Prostate gland (tissue), 2 donors: ENCODE results near the gene CBX6. TPM values are rescaled to one million over a fixed set of nuclear protein-coding genes. Genes with fewer than 3 reads are reported as not detected.

ENCODE experiments used
- DNase-seq: peaks from one replicate; pipeline ENCODE4 v3.0.0-alpha.2; 2019; ENCODE audit warnings: low spot score
- H3K27ac ChIP-seq, 2 donors: fragments of 200-600 bp; sonication (generic); 2 replicates each; pipeline ENCODE4 v1.5.1; 2017 to 2019
- H3K27me3 ChIP-seq: fragments of 200-600 bp; sonication (generic); replicated peaks from 2 replicates; pipeline ENCODE4 v1.5.1; 2019; ENCODE audit not compliant: insufficient read depth
- H3K36me3 ChIP-seq, 2 donors: fragments of 200-600 bp; sonication (generic); 1 replicate in 1 of 2; 2 replicates in 1 of 2; pipeline versions ENCODE4 v1.5.1 to v1.8.1; 2017 to 2019
- H3K4me1 ChIP-seq: fragments of 200-600 bp; sonication (generic); replicated peaks from 2 replicates; pipeline ENCODE4 v1.5.1; 2019
- H3K4me3 ChIP-seq, 2 donors: fragments of 200-600 bp; sonication (generic); 2 replicates each; pipeline ENCODE4 v1.5.1; 2017 to 2019
- H3K9me3 ChIP-seq: fragments of 200-600 bp; sonication (generic); 2 replicates; pipeline ENCODE4 v1.5.1; 2017
- POLR2A ChIP-seq: fragments of 450-650 bp; IDR thresholded peaks from one replicate; pipeline ENCODE4 v1.6.1; 2016; ENCODE audit warnings: antibody characterized with exemption, mild to moderate bottlenecking
- POLR2AphosphoS5 ChIP-seq: sonication (generic); formaldehyde crosslinking; IDR thresholded peaks from one replicate; pipeline ENCODE4 v1.6.1; 2017; ENCODE audit warnings: antibody characterized with exemption
- WGBS: methylation state at CpG from one replicate; pipeline ENCODE4 v1.1.5; 2018; 5-methylcytosine and 5-hydroxymethylcytosine counted together
- intact Hi-C: fragments of 100-400 bp; cut with DNase I; formaldehyde crosslinking; loops from one replicate; pipeline ENCODE4 v1.14.2; 2022
- total RNA-seq, 2 donors: library from RNA; depleted of rRNA; stranded (reverse); fragments of >200 nt; gene quantifications; one replicate each; pipeline ENCODE4 v1.1.0, GENCODE V29; 2016
- TF ChIP-seq, protein P1 (sequence below), 4 experiments: fragments of 200-600 bp in 2 of 4; fragments of 450-650 bp in 2 of 4; sonication (generic) in 2 of 4; IDR thresholded peaks; 1 replicate in 3 of 4; 2 replicates in 1 of 4; pipeline ENCODE4 v1.5.1; 2016 to 2019; ENCODE audit warnings: antibody characterized with exemption in 4 of 4, mild to moderate bottlenecking in 2 of 4, moderate library complexity in 2 of 4

Gene CBX6
- total RNA-seq, 2 donors from 2014 or later: 39.9 to 56.2 TPM

DNA sequence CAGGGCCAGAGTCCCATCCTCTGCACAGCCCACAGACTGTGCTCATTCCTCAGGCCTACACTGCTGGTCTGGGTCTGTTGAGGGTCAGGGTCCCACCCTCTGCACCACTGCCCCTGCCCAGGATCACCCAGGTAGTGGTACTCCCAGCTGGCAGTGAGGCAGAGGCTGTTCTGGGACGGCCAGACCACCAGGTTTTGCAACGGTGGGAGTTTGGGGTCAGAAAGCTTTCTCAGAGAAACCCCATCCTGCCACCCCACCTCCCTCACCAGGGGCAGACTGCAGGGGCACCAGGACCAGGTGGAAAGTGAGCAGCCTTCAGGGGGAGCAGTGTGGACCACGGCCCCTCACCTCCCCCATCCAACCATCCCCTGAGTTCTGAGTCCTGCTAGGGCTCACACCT is 39.0 kb downstream of the CBX6 start:
- no peak for DNase-seq
- 50% methylated on average over 1 of the region's 3 CpGs for WGBS

DNA sequence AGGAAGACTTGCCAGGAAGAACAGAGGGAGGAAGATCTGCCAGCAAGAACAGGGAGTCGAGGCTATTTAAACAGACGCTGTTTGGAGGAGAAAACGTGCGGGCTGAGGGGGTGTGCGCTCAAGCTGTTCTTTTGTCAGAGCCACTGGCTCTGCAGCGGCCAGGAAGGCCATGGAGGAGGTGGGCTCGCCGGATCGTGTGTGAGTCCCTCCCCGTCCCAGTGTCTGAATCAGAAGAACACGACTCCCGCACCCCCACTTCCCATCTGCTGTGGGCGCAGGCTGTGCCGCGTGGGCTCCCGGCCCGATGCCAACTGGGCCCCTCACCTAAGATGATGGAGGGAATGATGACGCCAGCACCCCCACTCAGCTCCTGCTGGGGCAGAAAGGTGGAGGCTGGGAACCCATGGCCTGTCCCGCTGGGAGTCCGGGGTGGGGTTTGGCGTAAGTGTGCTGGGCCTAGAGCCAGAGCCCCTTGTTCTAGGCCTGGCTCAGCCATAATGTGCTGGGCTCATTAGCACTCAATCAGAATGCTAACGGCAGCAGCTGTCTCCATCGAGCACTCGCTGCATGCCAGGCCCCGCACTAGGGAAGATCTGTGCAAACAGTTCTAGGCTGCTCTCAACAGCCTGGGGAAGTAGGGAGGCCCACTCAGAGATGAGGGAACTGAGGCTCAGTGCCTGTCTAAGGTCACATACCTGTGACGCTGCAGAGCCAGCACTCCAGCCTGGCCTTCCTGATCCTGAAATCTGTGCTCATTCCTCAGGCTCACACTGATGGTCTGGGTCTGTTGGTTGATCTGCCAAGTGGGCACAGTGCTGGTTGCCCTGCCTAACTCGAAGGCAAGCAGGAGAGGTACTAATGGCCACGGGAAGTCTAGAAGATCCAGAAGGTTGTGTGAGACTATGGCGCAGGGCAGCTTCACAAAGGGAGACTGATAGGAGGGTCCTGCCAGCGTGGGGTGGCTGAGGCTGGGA is 39.7 kb downstream of the CBX6 start:
- Histone ChIP-seq H3K4me3 (no peak overlapping the region), H3K4me1 (no peaks in the 10 kb centered on the region), H3K27ac (no peak overlapping the region), H3K9me3 (no peaks in the 10 kb centered on the region), H3K36me3 (no peaks in the 10 kb centered on the region), H3K27me3 (no peaks in the 10 kb centered on the region)
- TF ChIP-seq POLR2AphosphoS5: no peak
- TF ChIP-seq, protein P1, sequence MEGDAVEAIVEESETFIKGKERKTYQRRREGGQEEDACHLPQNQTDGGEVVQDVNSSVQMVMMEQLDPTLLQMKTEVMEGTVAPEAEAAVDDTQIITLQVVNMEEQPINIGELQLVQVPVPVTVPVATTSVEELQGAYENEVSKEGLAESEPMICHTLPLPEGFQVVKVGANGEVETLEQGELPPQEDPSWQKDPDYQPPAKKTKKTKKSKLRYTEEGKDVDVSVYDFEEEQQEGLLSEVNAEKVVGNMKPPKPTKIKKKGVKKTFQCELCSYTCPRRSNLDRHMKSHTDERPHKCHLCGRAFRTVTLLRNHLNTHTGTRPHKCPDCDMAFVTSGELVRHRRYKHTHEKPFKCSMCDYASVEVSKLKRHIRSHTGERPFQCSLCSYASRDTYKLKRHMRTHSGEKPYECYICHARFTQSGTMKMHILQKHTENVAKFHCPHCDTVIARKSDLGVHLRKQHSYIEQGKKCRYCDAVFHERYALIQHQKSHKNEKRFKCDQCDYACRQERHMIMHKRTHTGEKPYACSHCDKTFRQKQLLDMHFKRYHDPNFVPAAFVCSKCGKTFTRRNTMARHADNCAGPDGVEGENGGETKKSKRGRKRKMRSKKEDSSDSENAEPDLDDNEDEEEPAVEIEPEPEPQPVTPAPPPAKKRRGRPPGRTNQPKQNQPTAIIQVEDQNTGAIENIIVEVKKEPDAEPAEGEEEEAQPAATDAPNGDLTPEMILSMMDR (IDR thresholded peaks at IDR 0.05): no peak
- TF ChIP-seq POLR2A: no peak
- DNase-seq: no peak
- 78% methylated on average over 23 of the region's 30 CpGs for WGBS
- intact Hi-C loops: no loop called here

More for the DNA sequence above, 39.0 kb downstream of the CBX6 start:
- intact Hi-C loops: no loop called here
- Histone ChIP-seq H3K4me3 (no peak overlapping the region), H3K4me1 (no peaks in the 10 kb centered on the region), H3K9me3 (no peaks in the 10 kb centered on the region), H3K27ac (no peak overlapping the region), H3K27me3 (no peaks in the 10 kb centered on the region), H3K36me3 (no peaks in the 10 kb centered on the region)
- TF ChIP-seq POLR2A (no peak), POLR2AphosphoS5 (no peak)
- TF ChIP-seq, protein P1 (IDR thresholded peaks at IDR 0.05): no peak

DNA sequence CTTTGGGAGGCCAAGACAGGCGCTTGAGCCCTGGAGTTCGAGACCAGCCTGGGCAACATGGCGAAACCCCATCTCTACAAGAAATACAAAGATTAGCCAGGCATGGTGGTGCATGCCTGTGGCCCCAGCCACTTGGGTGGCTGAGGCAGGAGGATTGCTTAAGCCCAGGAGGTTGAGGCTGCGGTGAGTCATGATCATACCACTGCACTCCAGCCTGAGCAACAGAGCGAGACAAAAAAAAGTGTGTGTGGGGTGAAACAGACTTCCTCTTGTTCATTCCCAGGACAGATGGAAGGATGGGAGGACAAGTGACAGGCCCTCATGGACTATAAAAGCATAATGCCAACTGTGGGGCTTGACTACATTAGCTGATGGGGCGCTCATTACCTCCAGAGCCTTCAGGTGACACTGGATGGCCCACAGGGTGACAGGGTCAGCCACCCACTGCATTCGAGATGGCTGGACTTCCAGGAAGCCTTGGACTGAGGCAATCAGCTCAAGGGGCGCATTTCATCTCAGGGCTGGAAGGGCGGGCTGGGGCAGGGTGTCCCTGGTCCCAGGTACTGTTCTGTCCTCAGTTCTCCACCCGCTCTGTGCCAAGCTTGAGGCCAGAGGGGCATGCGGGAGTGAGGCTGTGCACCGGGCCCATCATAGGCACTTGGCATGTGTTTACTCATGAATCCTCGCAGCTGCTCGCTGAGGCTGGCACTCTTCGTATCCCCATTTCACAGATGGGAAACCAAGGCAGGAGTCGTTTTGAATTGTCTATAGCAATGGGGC is 40.7 kb downstream of the CBX6 start:
- Histone ChIP-seq H3K4me1 (no peaks in the 10 kb centered on the region), H3K27me3 (no peaks in the 10 kb centered on the region), H3K36me3 (no peaks in the 10 kb centered on the region), H3K27ac (no peak overlapping the region), H3K9me3 (no peaks in the 10 kb centered on the region), H3K4me3 (no peak overlapping the region)
- DNase-seq: no peak
- intact Hi-C loops: no loop called here
- 92% methylated on average over 16 of the region's 16 CpGs for WGBS
- TF ChIP-seq POLR2A: no peak
- TF ChIP-seq POLR2AphosphoS5: no peak
- TF ChIP-seq, protein P1 (IDR thresholded peaks at IDR 0.05): no peak

DNA sequence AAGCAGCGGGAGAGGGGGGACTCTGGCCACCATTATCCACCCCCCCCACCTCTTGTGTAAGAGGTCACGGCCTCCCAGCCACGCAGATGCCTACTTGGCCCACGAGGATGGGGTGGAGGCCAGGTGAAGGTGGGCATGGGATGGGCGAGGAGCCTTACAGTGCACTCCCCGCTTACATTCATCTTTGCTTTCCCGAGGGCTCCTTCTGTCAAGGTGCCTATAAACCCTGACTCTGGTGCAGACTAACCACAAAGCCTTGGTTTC is 41.2 kb downstream of the CBX6 start:
- Histone ChIP-seq H3K4me1 (no peaks in the 10 kb centered on the region), H3K36me3 (no peaks in the 10 kb centered on the region), H3K9me3 (no peaks in the 10 kb centered on the region), H3K4me3 (no peak overlapping the region), H3K27ac (no peak overlapping the region), H3K27me3 (no peaks in the 10 kb centered on the region)
- WGBS: 89% methylated on average over 7 of the region's 7 CpGs
- DNase-seq: no peak
- no peak for TF ChIP-seq POLR2A
- intact Hi-C loops: no loop called here

DNA sequence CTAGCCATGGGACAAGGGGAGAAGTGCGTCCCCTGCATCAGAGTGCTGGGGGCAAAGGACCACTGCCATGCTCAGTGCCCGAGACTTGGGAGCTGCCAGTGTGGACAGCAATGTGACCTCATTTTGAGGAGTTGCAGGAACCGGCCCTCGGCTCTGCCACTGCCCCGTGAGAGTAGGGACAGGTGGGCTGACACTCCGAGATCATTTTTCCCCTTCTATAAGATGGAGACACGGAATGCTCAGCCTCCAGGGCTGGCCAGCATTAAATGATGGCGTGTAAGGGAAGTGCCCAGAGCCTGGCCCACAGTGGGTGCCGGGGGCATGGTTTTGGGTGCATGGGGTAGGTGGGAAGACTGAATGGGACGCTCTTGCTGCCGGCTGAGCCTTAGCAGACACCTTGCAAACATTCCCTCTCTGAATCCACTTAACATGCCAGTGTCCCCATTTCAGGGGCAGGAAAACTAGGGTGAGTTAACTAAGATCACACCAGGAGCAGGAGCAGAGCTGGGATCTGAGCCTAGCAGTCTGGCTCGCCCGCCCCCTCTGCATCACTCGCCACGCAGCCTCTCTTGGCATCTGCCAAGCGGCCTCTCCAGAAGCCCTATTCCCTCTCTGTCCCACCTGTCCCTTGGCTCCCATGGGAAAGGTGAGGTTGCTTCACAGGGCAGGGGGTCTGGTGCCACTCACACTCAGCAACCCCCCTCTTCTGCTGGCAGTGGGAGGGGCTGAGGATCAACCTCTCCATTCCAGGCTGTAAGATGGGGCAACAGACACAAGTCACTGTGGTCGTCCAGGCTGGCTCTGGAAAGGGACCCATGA is 41.8 kb downstream of the CBX6 start:
- DNase-seq: no peak
- intact Hi-C loops: no loop called here
- Histone ChIP-seq H3K27ac (no peak overlapping the region), H3K36me3 (no peaks in the 10 kb centered on the region), H3K4me3 (no peak overlapping the region), H3K9me3 (no peaks in the 10 kb centered on the region), H3K27me3 (no peaks in the 10 kb centered on the region), H3K4me1 (no peaks in the 10 kb centered on the region)
- 87% methylated on average over 17 of the region's 17 CpGs for WGBS
- TF ChIP-seq, protein P1 (IDR thresholded peaks at IDR 0.05): no peak
- no peak for TF ChIP-seq POLR2A
- TF ChIP-seq POLR2AphosphoS5: no peak
